ENCODE data around the gene PLAAT4.
"Not testable (repeated sequence)": the region's sequence is repeated elsewhere in the genome, so short reads cannot be mapped to it uniquely, and the experiment has no call there.

GRCh38 chr11:63578882-63579281 lies 42.3 kb downstream of the PLAAT4 start:
- TF ChIP-seq MAFK (IDR thresholded peaks at IDR 0.05; ENCODE audit: low read depth, low read length); CTCF (IDR thresholded peaks at IDR 0.05; ENCODE audit: control extremely low read depth in 1 of 3, insufficient read depth in 1 of 3, low read depth in 1 of 3, low read length in 3 of 3); CBX8 (IDR thresholded peaks at IDR 0.05; ENCODE audit: borderline replicate concordance, low read depth, low read length); KDM1A (IDR thresholded peaks at IDR 0.05; ENCODE audit: borderline replicate concordance, low read length); RAD21 (IDR thresholded peaks at IDR 0.05 in 1 of 2, conservative IDR thresholded peaks at IDR 0.05 in 1 of 2; ENCODE audit: low read depth in 2 of 2, low read length in 2 of 2); NANOG (IDR thresholded peaks at IDR 0.05; ENCODE audit: insufficient read depth, low read depth, low read length, poor library complexity, severe bottlenecking); POLR2AphosphoS5 (IDR thresholded peaks at IDR 0.05; ENCODE audit: low read depth, low read length); EZH2 (IDR thresholded peaks at IDR 0.05; ENCODE audit: low read depth, low read length, severe bottlenecking): not testable (repeated sequence)

All from H1 (cell line).